GM13976 (cell line): Measurements from ENCODE around the gene GNRH2.

Experiments used
- DNase-seq: peaks from one replicate; pipeline ENCODE4 v3.0.0; 2012; ENCODE audit warnings: low spot score
- in situ Hi-C: fragments of 300-500 bp; cut with MboI; formaldehyde crosslinking; loops from one replicate; pipeline ENCODE4 v1.12.0; 2022; ENCODE audit warnings: low sequenced_read_pairs, mixed read lengths, inconsistent platforms; ENCODE audit not compliant: unreplicated experiment
- TF ChIP-seq, protein P1 (sequence below): IDR thresholded peaks from 2 replicates; pipeline ENCODE4 v1.5.1; 2012; ENCODE audit warnings: borderline replicate concordance, mild to moderate bottlenecking; ENCODE audit not compliant: insufficient read depth; ENCODE audit errors: extremely low read depth, missing control alignments, control extremely low read depth

GNRH2 gene, protein sequence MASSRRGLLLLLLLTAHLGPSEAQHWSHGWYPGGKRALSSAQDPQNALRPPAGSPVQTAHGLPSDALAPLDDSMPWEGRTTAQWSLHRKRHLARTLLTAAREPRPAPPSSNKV

DNA sequence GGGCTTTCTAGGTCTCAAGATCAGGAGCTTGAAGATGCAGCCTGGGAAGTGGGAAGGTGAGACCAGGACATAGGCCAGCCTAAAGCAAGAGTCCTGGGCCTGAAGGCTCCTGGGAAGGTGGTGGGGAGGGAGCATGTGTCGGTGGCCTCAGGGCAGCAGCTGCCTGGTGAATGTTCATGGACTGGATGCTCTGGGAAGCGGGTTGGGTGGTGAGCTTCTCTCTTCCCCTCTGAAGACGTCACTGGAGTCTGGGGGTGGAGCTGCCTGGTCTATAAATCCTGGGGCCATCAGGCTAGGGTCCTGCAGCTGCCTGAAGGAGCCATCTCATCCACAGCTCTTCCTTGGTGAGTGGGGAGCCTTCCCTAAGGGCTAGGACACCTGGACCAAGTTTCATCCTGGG is at the start of gene GNRH2:
Gene GNRH2, plus strand, starts transcription at position 301 of the 400 bp plus-strand sequence. CDS start 793 bp downstream, outside the sequence.
- in situ Hi-C loops, result no loop called here
- no peak for DNase-seq
- TF ChIP-seq, protein P1, sequence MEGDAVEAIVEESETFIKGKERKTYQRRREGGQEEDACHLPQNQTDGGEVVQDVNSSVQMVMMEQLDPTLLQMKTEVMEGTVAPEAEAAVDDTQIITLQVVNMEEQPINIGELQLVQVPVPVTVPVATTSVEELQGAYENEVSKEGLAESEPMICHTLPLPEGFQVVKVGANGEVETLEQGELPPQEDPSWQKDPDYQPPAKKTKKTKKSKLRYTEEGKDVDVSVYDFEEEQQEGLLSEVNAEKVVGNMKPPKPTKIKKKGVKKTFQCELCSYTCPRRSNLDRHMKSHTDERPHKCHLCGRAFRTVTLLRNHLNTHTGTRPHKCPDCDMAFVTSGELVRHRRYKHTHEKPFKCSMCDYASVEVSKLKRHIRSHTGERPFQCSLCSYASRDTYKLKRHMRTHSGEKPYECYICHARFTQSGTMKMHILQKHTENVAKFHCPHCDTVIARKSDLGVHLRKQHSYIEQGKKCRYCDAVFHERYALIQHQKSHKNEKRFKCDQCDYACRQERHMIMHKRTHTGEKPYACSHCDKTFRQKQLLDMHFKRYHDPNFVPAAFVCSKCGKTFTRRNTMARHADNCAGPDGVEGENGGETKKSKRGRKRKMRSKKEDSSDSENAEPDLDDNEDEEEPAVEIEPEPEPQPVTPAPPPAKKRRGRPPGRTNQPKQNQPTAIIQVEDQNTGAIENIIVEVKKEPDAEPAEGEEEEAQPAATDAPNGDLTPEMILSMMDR, result no peak

DNA sequence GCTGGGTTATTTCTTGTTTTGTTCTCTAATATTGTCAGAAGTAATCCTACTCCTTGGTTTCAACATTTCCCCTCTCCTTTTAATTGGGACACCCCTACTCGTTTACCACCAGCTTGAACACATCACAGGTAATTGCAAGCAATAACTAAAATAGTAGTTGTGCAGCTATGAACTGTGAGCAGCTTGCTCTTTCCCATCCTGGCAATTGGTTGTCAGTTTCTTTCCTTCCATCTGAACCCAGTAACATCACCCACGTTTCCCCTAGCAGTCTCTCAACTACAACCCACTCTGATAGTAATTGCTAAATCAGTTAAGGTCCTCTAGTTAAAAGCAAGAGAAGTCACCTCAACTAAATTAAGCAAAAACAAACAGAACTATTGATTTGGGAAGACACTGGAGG is 47.6 kb upstream of the GNRH2 start:
- in situ Hi-C loops, result no loop called here

DNA sequence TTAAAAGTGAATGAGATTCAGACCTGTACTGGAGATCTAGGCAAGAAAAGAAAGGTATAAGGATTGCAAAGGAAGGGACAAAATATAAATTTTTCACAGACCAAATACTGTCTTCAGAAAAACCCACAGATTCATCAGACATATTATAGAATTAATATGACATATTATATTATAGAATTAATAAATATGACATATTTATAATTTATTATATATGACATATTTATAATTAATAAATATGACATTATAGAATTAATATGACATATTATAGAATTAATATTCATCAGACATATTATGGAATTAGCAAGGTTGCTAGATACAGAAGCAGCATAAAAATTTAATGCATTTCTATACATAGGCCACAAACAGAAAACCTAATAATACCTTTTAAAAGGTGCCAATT is 44.7 kb upstream of the GNRH2 start:
- no peak for DNase-seq
- TF ChIP-seq, protein P1, result no peak
- in situ Hi-C loops, result no loop called here

More for the DNA sequence above, 47.6 kb upstream of the GNRH2 start:
- TF ChIP-seq, protein P1, result no peak
- no peak for DNase-seq

DNA sequence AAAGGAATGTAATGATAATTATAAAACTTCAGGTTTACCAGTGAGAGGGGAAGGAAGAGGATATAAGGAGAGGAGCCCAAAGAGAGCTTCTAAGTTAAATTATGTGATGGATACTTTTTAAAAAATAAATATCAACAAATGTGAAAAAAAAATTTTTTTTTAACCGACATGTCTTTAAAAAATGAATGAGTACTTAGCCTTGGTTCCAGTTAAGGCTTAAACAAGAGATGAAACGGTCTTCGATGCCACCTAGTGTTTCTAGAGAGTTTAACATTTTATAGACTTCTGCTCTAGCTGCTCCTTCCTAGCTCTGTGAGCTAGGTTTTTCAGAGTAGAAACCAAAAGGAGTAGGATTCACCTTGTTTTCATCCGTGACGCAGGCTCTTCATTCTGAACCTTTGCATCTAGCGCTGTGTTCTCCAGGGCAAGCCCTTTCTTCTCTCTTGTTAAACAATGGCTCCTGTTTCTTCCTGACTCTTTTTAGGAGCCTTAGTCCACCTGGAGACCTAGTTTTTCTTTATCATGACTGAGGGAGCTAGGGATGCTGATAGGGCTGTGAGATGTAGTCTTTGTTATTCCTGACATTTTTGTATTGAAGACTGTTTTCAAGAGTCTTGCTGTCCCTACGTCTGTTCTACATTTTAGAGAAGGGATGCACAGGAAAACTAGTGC is 42.4 kb upstream of the GNRH2 start:
- TF ChIP-seq, protein P1, result peak; percentile 24

GRCh38 chr20:3003416-3003815 is 40.0 kb upstream of the GNRH2 start:
- no peak for DNase-seq
- TF ChIP-seq, protein P1, result no peak
- in situ Hi-C loops, result no loop called here

More for the DNA sequence above, 42.4 kb upstream of the GNRH2 start:
- in situ Hi-C loops, result no loop called here
- DNase-seq, result peak; percentile 53

DNA sequence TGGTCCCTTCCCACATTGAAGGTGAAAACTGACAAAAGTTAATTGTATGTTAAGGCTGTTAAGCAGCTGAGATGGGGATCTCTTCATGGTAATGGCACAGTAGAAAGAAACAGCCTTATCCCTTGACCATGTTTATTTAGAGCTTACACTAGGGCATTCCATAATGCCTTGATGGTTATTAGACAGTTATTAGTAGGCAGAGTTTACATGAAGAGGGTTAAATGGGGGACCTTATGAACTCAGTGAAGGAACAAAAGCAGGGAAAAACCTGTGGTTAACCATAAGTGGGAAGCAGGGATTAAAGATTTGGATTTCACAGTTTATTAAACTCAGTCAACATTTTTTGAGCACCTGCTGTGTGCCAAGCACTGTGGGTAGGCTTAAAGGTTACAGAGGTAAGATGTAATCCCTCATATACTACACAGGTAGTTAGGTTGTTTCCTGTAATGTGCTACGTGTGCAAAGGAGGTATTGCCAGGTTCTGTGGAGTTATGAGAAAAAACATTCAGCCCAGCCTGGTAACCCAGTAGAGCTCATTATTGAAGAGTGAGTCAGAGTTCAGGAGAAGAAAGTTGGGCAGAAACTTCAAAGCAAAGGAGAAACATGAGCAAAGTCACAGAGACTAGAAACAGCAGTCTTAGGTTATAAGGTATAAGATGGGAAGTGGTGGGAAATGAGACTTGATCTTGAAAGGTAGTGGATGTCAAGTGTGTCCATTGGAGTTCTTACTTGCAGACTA is 32.3 kb upstream of the GNRH2 start:
- DNase-seq, result no peak
- TF ChIP-seq, protein P1, result no peak
- in situ Hi-C loops, result no loop called here
